Measurements from ENCODE around the gene CMIP.

Gene CMIP

DNA sequence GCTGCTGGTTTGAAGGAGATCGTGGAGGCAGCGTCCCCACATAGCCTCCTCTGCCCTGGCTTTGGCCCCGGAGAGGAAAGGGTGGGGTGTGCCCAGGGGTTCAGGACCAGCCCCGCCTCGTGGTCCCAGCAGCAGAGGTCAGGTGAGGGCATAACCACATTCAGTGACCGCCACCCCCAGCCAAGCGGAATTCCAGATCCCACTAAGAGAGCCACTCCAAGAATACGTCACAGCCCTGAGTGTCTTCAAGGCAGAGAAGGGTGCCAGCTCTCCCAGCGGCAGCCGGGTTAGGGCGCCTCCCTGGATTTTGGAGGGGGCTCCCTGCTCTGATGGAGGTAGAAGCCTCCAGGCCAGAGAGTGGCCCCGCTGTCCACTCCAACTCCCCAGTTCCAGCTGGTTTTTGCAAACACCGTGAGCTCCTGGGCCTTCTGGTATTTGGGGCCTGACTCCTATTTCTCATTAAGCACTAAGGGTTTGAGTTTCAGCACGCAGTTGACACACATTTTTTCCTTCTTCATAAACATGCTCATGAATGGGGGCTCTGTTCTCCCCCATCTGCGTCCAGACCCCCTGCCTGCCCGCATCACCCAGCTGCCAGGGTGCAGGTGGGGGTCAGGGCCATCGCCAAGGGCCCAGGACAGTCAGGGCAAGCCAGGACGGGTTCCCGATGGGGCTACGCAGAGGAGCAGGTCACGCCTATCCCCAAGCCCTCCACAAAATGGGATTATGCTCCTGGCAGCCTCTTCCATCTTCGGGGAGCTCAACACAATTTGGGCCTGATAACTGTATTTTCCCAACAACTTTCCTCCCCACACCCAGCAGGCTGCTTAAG, 236.1 kb downstream of the CMIP start:
- peaks cover 2% of the 10 kb centered on the region for H3K36me3 ChIP-seq (ENCODE audit: control insufficient read depth, insufficient read depth, low read length)
- TF ChIP-seq CTCF (IDR thresholded peaks at IDR 0.05; ENCODE audit: insufficient read depth, low read length, poor library complexity, severe bottlenecking) = no peak
- no peak overlapping the region for H3K4me3 ChIP-seq (replicated peaks; ENCODE audit: low read depth, low read length)
- no peaks in the 10 kb centered on the region for H3K27me3 ChIP-seq (replicated peaks; ENCODE audit: control insufficient read depth, insufficient read depth, low read length)
- no peak for DNase-seq (ENCODE audit: extremely low read depth, insufficient read length)

- Histone ChIP-seq H3K36me3 (ENCODE audit: control insufficient read depth, insufficient read depth, low read length) (peaks cover 2% of the 10 kb centered on the region), H3K27me3 (replicated peaks; ENCODE audit: control insufficient read depth, insufficient read depth, low read length) (no peaks in the 10 kb centered on the region), H3K4me3 (replicated peaks; ENCODE audit: low read depth, low read length) (no peak overlapping the region)
- no peak for TF ChIP-seq CTCF (IDR thresholded peaks at IDR 0.05; ENCODE audit: insufficient read depth, low read length, poor library complexity, severe bottlenecking)
- no peak for DNase-seq (ENCODE audit: extremely low read depth, insufficient read length)
These were observed 236.7 kb downstream of the CMIP start for GRCh38 chr16:81681311-81681710.

DNA sequence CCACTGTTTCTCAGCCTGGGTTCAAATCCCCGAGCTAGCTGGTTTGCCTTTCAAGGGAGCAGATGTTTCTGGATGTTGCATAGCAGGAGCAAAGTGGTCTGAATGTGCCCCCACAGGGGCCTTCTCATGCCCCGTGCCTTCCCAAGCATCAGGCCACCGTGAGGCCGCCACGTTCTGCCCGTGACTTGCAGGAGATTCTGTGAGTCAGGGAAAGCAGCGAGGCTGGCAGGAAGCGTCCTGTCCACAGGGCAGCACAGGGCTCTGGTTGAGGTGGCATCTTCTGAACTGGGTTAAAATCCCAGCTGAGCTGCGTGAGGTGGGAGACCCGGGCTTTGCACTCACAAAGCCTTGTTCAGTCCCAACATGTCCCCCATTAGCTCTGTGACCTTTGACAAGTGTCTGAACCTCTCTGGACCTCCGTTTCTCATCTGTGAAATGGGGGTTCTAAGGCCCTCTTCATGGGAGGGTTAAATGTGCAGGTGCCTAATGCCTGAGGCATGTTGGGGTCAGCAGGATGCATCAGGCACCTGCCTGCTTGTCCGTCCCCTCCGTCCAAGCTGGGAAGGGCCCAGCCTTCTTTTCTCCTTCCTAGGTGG, 239.7 kb downstream of the CMIP start:
- no peak for DNase-seq (ENCODE audit: extremely low read depth, insufficient read length)
- Histone ChIP-seq H3K36me3 (ENCODE audit: control insufficient read depth, insufficient read depth, low read length) (no peaks in the 10 kb centered on the region; the same call in 1 of the 2 replicates), H3K4me3 (replicated peaks; ENCODE audit: low read depth, low read length) (no peak overlapping the region), H3K27me3 (replicated peaks; ENCODE audit: control insufficient read depth, insufficient read depth, low read length) (no peaks in the 10 kb centered on the region)
- no peak for TF ChIP-seq CTCF (IDR thresholded peaks at IDR 0.05; ENCODE audit: insufficient read depth, low read length, poor library complexity, severe bottlenecking)

GRCh38 chr16:81684901-81685300, 240.3 kb downstream of the CMIP start:
- no peaks in the 10 kb centered on the region for H3K27me3 ChIP-seq (replicated peaks; ENCODE audit: control insufficient read depth, insufficient read depth, low read length)
- H3K36me3 ChIP-seq (ENCODE audit: control insufficient read depth, insufficient read depth, low read length) = no peaks in the 10 kb centered on the region; the same call in 1 of the 2 replicates
- no peak for DNase-seq (ENCODE audit: extremely low read depth, insufficient read length)
- TF ChIP-seq CTCF (IDR thresholded peaks at IDR 0.05; ENCODE audit: insufficient read depth, low read length, poor library complexity, severe bottlenecking) = no peak
- no peak overlapping the region for H3K4me3 ChIP-seq (replicated peaks; ENCODE audit: low read depth, low read length)

DNA sequence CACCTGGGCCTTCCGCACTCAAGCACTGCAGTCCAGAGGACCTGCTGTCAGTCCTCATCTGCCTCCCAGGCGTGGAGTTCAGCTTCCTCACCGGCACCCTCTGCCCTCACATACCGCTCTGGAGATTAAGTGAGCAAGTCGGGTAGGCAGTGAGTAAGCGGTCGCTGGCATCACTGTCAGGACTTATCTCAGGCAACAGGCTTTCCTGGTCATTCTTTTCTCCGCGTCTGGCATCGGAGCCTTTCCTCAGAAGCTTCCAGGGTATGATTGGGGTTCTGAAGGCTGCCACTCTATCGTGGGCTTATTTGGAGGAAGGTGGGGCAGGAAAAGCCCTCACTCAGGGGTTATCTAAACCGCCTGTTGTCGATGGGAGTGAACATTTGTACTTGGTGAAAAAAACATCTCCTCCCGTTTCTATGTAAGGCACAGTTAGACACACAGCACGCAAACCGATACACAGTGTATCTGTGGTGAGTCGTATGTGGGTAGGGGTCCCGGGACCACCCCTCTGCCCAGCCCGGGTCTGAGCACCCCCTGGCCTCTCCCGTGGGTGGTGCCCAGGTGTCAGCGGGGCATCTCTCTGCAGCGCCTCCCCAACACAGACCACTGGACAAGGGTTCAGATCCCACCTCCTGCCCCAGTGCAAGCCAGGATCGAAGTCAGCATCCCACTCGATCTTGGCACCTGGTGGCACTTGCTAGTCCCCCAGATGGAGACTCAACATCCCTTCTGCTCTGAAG, 242.0 kb downstream of the CMIP start:
- no peak for TF ChIP-seq CTCF (IDR thresholded peaks at IDR 0.05; ENCODE audit: insufficient read depth, low read length, poor library complexity, severe bottlenecking)
- Histone ChIP-seq H3K36me3 (ENCODE audit: control insufficient read depth, insufficient read depth, low read length) (no peaks in the 10 kb centered on the region; the same call in 1 of the 2 replicates), H3K27me3 (replicated peaks; ENCODE audit: control insufficient read depth, insufficient read depth, low read length) (no peaks in the 10 kb centered on the region), H3K4me3 (replicated peaks; ENCODE audit: low read depth, low read length) (no peak overlapping the region)
- no peak for DNase-seq (ENCODE audit: extremely low read depth, insufficient read length)

All from GM06990 (cell line).